GM18526 (cell line): ENCODE measurements around the gene FZD7.

Source experiments
- POLR2A ChIP-seq: IDR thresholded peaks from 3 replicates; pipeline ENCODE4 v1.6.1; 2011; ENCODE audit not compliant: insufficient read length; ENCODE audit errors: extremely low read depth

FZD7 gene

DNA sequence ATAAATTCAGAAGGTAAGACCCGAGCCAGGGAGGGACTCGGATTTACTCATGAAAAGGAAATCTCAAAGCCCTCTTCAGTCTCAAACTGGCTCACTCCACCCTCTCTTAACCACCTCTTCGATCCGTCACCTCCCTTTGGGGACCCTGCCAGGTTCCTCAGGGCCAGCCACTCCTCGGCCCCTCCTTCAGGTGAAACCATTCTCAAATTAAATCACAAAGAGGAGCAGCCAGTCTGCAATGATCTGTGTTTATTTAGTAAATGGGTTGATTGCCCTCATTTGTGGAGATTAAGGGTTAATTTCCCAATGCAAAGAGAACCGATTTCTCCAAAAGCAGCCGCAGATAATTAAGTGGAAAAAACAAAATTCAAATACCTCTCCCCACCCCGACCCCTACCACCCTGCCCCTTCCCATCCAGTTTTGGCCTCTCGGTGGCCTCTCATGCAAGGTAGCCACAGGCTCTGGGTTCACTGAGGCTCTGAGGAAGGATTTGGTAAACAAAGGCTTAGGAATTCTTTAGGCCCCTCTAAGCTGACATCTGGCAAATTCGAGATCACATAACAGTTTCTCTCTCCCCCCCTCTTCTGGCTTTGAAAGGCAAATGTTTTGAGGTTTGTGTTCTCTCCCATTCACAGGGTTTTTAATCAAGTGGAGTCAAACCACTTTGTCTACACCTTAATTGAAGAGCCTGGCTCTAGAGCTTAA is 10.3 kb upstream of the FZD7 start:
- no peak for TF ChIP-seq POLR2A

DNA sequence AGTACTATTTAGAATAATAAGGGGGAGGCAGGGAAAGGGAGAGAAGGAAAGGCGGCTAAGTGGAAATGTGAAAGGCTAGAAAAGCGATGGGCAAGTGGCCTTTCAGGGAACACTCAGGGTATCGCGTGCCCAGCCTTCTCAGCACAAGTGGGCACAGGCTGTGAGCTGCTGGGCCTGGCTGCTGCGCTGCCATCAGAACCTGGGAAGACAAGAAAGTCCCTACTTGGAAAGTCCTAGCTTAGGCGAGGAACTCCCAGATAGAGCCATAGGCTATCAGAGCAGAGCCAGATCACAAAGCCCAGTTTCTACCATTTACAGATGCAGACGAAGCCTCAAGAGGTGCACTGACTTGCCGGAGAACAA is 9.8 kb upstream of the FZD7 start:
- no peak for TF ChIP-seq POLR2A

DNA sequence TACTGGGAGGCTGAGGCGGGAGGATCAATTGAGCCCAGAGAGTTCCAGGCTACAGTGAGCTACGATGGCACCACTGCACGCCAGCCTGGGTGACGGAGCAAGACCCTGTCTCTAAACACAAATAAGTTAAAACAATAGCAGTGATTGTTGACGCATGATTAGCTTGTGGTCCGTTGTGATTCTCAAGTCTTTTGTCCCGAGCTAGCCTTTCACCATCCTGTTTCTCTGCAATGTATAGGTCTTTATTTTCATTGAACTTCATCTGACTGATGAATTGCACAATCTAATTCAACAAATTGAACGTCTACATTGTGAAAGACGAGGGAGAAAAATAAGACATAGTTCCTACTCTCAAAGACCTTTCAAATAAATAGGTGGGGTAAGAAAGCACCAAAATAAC is 8.8 kb upstream of the FZD7 start:
- no peak for TF ChIP-seq POLR2A

DNA sequence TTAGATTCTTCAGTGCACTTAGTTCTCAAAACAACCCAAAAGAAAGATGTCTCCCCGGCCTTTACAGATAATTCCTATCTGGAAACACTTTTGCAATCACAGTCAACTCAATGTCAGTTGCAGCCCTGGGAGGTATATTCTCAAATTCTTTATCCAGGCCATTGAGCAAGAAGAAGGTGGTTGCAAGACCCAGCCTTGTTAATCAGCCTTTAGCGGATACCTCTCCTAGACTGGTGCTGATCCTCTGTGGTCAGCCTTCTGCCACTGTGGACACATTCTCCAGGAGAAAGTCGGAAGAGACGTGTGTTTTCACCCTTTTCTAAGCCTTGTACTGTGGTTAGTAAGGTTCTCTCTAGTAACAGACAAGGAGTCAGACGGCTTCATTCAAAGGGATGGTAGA is 7.8 kb upstream of the FZD7 start:
- TF ChIP-seq POLR2A, result no peak

DNA sequence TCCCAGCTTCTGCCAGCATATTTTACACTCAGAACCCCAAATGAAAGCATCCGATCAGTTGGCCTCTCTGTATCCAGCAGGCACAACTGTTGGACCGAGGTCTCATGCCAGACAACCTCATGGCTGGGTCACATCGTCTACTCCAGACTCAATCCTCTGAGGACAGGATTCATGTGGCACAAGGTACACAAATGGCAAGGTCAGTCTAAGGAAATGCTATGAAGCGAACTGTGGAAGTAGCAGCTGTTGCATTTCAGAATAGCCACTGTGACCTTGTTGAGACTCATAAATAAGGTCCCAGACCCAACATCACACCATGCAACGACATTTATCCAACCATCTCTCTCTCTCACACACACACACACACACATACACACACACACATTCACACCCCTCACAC is 7.1 kb upstream of the FZD7 start:
- TF ChIP-seq POLR2A, result no peak

DNA sequence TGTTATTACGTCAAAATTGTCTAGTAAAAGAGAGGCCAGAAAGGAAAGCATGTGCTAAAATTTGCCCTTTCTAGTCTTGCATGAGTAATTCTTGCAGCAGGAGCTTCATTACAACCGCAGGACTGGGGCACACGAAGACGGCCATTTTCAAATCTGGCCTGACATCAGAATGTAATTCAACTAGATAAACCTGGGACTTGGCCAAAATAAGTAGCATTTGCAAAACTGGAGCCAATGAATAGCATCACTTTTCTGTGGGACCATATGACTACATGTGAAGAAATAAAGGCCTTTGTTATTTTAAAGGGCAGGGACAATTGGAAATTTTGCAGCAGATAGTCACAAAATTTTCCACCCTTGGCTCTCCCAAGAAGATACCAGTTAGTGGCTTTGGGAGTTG is 3.0 kb upstream of the FZD7 start:
- no peak for TF ChIP-seq POLR2A

DNA sequence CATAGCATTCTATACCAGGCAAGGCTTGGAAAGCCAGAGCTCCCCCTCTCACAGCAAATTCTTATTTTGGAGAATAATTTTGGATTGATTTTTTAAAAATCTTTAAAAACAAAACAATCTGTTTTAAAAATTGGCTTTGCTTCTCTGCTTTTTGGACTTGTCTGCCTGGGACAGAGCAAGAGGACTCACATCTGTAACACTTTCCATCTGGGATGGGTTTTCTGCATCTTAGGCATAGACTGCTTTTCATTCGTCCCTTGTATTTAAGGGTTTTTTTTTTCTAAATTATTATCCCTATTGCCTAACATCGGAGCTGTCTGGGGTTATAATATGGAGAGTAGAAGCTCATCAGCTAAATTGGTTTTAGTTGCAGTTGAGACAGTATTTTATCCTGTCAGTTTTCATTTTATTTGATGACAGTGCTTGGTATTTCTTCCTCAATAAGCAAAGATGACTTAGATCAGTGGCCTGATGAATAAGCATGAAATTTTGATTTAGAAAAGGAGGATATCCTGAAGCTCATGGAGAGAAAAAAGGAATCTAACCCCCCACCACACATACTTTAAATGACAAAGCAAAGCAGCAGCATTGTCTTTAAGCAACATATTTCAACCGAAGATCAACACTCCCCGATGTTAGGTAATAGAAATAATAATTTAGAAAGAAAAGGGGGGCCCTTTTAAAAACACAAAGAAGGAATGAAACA is 2.3 kb upstream of the FZD7 start:
- TF ChIP-seq POLR2A, result no peak

DNA sequence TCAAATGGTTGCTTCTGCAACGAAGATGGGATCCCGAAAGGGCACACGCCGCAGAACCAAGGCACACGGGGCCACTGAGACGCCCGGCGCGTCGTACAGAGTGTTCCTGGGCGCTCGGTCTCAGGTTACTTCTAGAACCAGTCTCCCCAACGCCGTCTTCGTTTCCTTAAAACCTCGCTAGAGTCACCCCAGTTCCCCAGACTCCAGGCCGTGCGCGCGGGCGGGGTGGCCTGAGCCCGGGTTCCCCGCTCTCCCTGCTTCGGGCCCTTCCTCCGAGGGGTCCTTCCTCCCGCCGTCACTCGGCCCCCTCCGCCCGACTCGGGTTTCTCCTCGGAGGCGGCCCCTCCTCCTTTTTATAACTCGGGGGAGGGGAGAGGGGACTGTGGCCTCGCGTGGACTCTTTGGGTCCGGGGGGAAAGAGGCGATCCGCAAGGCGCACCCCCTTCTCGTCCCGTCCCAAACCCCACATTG is 774 bp upstream of the FZD7 start:
- TF ChIP-seq POLR2A, result no peak

DNA sequence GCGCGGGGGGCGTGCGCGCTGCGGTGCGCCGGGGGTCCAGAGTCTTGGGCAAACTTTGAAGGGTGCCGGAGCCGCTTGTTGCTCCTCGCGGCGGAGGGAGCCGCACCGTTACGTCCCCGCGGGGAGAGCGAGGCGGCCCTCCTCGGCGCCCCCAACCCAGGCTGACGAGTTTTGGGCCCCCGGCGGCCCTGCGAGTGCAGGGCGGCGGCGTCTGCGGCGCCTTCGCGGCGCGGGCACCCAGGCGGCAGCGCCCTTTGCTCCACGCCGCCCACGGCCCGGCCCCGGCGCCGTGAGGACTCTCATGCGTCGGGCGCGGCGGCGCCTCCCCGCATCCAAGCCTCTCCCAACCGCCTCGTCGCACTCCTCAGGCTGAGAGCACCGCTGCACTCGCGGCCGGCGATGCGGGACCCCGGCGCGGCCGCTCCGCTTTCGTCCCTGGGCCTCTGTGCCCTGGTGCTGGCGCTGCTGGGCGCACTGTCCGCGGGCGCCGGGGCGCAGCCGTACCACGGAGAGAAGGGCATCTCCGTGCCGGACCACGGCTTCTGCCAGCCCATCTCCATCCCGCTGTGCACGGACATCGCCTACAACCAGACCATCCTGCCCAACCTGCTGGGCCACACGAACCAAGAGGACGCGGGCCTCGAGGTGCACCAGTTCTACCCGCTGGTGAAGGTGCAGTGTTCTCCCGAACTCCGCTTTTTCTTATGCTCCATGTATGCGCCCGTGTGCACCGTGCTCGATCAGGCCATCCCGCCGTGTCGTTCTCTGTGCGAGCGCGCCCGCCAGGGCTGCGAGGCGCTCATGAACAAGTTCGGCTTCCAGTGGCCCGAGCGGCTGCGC is 814 bp downstream of the FZD7 start:
- no peak for TF ChIP-seq POLR2A

DNA sequence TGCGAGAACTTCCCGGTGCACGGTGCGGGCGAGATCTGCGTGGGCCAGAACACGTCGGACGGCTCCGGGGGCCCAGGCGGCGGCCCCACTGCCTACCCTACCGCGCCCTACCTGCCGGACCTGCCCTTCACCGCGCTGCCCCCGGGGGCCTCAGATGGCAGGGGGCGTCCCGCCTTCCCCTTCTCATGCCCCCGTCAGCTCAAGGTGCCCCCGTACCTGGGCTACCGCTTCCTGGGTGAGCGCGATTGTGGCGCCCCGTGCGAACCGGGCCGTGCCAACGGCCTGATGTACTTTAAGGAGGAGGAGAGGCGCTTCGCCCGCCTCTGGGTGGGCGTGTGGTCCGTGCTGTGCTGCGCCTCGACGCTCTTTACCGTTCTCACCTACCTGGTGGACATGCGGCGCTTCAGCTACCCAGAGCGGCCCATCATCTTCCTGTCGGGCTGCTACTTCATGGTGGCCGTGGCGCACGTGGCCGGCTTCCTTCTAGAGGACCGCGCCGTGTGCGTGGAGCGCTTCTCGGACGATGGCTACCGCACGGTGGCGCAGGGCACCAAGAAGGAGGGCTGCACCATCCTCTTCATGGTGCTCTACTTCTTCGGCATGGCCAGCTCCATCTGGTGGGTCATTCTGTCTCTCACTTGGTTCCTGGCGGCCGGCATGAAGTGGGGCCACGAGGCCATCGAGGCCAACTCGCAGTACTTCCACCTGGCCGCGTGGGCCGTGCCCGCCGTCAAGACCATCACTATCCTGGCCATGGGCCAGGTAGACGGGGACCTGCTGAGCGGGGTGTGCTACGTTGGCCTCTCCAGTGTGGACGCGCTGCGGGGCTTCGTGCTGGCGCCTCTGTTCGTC is 1.7 kb downstream of the FZD7 start:
- no peak for TF ChIP-seq POLR2A

DNA sequence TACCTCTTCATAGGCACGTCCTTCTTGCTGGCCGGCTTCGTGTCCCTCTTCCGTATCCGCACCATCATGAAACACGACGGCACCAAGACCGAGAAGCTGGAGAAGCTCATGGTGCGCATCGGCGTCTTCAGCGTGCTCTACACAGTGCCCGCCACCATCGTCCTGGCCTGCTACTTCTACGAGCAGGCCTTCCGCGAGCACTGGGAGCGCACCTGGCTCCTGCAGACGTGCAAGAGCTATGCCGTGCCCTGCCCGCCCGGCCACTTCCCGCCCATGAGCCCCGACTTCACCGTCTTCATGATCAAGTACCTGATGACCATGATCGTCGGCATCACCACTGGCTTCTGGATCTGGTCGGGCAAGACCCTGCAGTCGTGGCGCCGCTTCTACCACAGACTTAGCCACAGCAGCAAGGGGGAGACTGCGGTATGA is 2.3 kb downstream of the FZD7 start:
- no peak for TF ChIP-seq POLR2A

DNA sequence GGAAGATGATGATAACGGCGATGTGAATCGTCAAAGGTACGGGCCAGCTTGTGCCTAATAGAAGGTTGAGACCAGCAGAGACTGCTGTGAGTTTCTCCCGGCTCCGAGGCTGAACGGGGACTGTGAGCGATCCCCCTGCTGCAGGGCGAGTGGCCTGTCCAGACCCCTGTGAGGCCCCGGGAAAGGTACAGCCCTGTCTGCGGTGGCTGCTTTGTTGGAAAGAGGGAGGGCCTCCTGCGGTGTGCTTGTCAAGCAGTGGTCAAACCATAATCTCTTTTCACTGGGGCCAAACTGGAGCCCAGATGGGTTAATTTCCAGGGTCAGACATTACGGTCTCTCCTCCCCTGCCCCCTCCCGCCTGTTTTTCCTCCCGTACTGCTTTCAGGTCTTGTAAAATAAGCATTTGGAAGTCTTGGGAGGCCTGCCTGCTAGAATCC is 3.0 kb downstream of the FZD7 start:
- TF ChIP-seq POLR2A, result no peak

DNA sequence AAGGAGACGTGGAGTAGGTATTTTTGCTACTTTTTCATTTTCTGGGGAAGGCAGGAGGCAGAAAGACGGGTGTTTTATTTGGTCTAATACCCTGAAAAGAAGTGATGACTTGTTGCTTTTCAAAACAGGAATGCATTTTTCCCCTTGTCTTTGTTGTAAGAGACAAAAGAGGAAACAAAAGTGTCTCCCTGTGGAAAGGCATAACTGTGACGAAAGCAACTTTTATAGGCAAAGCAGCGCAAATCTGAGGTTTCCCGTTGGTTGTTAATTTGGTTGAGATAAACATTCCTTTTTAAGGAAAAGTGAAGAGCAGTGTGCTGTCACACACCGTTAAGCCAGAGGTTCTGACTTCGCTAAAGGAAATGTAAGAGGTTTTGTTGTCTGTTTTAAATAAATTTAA is 3.4 kb downstream of the FZD7 start:
- TF ChIP-seq POLR2A, result no peak

DNA sequence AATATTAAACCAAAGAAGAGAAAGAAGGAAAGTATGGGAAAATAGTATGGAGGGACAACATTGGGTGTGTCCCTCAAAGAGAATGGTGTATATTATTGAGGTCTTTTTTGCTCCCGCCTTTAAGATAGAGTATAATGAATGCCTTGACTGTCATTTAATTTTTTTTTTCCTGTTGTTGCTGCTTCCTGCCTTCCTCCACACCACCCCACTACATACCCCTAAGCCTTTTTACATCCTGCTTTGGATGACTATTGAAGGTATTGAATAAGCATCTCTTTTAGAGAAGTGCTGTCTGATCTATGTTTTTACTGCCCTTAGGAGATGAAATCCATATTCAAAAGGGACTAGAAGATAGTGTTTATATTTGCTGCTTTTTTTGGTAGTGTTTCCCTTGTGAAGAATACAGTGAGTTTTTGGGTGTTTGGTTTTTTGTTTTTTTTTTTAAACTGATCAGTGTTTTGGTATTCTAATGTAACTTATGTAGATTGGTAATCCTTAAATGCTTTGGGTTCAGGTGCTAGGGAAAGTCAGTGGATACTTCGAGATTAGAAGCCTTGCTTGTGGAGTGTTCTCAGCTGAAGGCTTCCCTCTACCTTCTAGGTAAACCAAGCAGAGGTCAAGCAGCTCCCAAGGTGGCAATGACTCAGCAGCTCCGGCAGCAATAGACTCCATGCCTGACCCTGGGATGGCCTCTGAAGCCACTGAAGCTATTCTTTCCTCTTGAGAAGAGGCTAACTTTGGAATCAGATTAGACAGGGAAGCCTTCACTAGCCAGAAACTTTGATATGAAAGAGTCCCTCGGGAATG is 5.0 kb downstream of the FZD7 start:
- no peak for TF ChIP-seq POLR2A
